ENCODE data around the gene CCNF.
"Not testable (repeated sequence)": the region's sequence is repeated elsewhere in the genome, so short reads cannot be mapped to it uniquely, and the experiment has no call there.

Gene CCNF, protein sequence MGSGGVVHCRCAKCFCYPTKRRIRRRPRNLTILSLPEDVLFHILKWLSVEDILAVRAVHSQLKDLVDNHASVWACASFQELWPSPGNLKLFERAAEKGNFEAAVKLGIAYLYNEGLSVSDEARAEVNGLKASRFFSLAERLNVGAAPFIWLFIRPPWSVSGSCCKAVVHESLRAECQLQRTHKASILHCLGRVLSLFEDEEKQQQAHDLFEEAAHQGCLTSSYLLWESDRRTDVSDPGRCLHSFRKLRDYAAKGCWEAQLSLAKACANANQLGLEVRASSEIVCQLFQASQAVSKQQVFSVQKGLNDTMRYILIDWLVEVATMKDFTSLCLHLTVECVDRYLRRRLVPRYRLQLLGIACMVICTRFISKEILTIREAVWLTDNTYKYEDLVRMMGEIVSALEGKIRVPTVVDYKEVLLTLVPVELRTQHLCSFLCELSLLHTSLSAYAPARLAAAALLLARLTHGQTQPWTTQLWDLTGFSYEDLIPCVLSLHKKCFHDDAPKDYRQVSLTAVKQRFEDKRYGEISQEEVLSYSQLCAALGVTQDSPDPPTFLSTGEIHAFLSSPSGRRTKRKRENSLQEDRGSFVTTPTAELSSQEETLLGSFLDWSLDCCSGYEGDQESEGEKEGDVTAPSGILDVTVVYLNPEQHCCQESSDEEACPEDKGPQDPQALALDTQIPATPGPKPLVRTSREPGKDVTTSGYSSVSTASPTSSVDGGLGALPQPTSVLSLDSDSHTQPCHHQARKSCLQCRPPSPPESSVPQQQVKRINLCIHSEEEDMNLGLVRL
- 3.1 to 8.0 reads per million in 2 donors for total RNA-seq

DNA sequence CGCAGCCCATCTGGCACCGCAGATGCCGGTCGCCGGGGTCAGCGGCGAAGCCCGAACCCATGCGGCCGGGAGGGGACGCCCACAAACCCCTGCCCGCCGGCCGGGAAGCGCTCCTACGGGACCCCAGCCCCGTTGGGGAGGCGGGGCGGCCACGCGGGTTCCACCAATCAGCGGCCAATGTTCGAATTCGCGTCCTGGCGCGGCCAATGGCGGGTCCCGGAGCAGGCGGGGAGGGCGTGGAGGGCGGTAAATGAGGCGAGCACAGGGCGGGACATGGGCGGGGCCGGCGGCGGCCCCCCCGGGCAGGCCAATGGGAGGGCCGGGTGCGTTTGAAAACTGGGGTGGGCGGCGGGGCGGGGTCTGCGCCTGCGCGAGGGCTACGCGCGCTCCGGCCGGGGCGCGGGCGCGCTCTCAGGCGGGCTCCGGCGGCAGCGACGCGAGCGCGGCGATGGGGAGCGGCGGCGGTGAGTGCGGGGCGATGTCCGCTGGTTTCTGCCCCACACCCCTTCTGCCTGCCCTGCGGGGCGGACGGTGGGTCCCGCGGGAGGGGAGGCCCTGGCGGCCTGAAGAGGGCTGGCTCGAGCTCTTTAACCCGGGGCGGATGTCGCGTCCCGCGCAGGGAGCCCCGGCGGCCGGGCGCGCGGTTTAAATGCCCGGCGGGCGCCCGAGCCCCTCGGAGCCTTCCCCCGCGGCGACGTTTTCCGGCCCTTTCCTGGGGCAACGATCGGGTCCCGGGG lies at the start of gene CCNF:
Gene CCNF (plus strand): TSS at position 414 of the 737 bp plus-strand sequence. CDS start 35 bp downstream, at position 449.
- peak; percentile 84 to 98 (median 97) for DNase-seq

DNA sequence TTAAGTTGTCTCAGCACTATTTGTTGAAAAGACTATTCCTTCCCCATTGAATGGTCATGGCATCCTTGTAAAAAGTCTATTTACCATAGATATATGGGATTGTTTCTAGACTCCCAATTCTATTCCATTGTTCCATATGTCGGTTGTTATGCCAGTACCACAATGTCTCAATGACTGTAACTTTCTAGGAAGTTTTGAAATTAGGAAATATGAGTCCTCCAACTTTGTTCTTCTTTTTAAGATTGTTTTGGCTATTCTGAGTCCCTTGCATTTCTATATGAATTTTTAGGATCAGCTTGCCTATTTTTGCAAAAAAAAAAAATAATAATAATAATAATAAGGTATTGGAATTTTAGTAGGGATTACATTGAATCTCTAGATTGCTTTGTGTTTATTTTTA lies 45.7 kb upstream of the CCNF start:
- DNase-seq: no peak

DNA sequence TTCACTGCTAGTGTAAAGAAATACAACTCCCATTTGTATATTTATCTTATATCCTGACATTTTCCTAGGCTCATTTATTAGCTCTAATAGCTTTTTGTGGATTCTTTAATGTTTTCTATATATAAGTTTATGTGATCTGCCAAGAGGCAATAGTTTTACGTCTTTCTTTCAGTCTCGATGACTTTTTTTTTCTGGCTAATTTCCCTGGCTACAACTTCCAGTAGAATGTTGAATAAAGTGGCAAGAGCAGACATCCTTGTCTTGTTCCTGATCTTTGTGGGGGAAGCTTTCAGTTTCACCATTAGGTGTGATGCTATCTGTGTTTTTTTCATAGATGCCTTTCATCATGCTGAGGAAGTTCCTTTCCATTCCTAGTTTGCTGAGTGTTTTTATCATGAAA lies 44.8 kb upstream of the CCNF start:
- no peak for DNase-seq

DNA sequence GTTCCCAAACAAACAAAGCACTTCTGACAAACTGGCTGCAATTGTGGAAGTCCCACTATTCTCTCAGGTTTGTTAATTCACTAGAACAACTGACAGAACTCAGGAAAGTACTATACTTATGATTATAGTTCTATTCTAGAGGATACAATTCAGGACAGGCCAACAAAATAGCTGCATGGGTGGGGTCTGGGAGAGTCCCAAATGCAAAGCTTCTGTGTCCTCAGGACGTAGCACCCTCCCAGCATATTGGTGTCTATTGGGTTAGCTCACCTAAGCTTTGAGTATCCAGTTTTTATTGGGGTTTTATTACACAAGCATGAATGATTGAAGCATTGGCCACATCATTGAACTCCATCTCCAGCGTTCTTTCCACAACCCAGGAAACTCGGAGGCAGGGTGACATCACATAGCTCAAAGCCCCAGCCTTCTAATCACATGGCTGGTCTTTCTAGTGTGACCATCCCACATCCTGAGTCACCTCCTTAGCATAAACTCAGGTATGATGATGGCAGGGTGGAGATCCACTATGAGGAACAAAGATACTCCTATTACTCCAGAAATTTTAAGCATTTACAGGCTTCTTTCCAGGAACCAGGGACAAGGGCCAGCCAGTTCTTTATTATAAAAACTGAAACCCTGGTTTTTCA lies 43.9 kb upstream of the CCNF start:
- no peak for DNase-seq

DNA sequence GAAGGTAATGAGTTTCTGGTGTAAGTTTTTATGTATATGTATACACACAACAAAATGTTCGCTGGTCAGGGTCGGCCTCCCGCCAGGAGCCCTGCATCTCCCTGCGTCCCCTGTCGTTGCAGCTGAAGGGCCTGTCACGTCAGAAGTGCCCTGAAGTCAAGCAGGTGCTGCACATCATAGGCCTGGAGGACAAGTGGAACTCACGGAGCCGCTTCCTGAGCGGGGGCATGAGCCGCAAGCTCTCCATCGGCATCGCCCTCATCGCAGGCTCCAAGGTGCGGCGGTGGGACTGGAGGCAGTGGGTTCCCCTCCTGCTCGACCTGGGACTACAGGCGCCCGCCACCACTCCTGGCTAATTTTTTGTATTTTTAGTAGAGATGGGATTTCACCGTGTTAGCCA lies 43.3 kb upstream of the CCNF start:
- not testable (repeated sequence) for DNase-seq

DNA sequence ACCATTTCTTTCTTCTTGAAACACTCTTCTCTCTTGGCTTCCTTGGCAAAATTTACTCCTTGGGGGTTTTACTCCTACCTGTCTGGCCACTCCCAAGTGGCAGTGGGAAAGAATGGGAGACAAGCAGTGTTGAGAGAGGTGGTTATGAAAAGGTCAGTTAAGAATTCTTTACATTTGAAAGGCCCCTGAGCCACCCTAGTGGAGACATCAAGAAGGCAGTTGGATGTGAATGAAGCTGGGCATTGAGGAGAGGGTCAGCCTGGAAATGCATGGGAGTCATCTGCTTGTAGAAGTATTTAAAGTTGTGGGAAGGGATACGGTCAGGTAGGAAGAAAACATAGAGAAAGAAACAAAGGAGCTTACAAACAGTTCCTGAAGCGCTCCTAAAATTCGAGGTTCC lies 42.3 kb upstream of the CCNF start:
- no peak for DNase-seq

DNA sequence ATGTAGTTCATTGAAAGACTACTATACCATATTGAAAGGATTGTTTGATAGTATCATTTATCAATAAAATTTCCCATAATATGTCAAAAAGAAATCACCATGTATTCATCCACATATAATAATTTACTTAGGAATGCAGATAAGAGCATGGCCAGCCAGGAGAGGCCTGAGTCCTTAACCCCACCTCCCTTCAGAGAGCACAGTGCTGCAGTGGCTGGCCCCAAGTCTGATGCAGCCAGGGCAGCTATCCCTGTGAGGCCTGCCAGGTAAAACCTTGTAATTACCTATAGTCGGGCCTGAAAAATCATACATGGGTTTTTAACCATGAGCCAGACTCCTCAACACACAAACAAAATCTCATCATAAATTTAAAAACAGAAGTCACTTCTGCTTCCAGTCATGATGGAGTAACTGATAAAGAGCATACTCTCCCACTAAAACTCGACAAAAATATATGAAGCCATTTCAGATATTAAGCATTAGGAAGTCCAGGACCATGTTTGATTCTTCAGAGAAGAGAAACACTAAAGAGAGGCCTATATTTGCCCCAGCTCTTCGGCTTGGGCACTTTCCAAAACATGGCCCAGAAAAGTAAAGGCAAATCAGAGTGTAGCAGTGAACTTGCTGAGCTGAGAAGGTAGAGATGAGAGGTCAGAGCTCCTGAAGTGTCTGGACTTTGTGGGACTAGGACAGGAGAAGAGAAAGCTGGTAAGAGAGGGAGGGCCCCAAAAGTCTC lies 40.9 kb upstream of the CCNF start:
- no peak for DNase-seq

DNA sequence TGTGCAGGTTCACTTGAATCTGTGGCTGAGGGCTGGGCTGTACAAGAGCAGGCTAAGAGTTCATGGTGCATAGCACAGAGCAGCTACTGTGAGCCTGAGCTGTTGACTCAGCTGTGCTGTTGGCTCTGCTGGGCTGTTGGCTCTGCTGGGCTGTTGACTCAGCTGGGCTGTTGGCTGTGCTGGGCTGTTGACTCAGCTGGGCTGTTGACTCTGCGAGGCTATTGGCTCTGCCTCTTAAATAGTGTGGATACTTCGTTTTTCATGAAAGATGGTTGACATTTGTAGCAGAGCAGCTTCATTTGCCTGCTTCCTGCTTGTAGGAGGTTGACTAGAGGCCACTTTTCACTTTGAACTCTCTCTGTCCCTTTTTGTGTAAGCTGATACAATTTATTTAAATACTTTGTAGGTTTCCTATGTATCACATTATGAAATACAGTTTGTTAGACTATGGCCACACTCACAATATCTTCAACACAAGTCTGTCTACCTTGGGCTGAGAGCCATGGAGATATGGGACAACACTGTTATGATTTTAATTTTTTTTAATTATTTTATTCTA lies 40.3 kb upstream of the CCNF start:
- no peak for DNase-seq

DNA sequence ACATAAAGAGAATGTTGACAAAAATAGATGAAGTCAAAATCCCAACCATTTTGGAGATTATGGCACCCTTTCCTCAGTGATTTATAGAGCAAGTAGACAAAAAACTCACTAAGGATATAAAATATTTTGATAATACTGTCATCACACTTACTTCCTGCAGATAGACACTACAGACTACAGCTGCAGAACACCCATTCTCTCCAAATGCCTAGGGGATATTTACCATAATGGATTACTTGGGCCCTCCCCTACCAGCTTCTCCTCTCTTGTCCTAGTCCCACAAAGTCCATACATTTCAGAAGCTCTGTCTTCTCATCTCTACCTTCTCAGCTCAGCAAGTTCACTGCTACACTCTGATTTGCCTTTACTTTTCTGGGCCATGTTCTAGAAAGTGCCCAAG lies 37.2 kb upstream of the CCNF start:
- DNase-seq: no peak

DNA sequence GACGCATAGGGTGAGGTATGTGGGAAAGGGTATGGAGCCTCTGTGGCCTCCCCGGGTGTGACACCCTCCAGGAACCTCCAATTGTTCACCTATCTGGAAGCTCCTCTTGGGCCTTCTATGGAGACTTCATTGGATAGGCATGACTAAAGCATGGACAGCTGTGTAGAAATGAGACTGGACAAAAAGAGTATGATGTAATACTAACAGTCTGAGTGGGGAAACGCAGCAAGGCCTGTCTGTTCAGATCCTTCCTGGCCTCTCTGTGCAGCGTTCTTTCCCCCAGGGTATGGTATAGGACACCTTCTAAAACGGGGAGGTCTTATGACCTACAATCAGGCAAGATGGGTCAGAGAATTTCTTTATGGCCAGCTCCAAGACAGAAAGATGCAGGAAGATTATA lies 30.7 kb upstream of the CCNF start:
- DNase-seq: no peak

DNA sequence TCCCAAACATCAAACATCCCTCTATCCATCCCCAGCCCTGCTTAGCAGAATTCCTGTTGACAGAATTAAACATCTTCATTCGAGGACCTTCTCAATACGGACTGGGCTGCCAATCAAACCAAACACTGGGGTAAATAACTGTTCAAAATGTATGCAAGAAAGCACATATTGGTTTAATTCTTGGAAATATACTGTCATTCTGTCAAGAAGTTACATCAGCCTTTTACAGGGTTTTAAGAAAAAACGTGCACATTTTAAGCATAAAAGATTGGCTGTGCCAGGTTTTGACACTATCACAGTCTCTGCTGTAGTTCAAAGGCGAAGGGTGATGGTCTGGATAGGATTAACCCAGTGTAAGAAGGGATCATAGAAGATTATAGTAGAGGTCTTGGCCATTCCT lies 25.1 kb upstream of the CCNF start:
- DNase-seq: no peak

DNA sequence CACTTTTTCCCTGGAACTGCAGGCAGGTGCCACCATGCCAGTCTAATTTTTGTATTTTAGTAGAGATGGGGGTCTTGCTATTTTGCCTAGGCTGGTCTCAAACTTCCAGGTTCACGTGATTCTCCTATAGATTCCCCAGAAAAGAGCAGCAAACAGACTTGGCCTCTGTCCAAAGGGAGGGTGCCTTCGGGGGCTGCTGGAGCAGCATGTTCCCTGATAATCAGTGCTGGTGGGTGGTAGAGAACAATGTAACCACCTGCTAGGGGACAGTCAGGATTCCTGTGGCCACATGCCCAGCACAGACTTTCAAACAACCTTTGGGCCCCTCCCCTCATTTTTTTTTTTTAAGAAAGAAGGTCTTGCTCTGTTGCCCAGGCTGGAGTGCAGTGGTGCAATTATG lies 14.2 kb upstream of the CCNF start:
- DNase-seq: no peak

DNA sequence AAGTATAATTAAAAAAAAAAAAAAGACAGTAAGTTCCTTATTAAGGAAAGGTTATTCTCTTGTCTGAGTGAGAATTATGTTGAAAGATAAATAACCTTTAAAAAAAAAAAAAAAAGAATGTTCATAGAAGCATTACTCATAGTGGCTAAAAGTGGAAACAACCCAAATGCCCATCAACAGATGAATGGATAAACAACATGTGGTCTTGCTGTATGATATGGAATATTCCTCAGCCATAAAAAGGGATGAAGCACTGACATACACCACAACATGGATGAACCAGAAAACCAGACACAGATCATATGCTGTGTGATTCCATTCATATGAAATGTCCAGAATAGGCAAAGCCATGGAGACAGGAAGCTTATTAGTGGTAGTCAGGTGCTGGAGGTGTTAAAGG lies 9.2 kb upstream of the CCNF start:
- no peak for DNase-seq

DNA sequence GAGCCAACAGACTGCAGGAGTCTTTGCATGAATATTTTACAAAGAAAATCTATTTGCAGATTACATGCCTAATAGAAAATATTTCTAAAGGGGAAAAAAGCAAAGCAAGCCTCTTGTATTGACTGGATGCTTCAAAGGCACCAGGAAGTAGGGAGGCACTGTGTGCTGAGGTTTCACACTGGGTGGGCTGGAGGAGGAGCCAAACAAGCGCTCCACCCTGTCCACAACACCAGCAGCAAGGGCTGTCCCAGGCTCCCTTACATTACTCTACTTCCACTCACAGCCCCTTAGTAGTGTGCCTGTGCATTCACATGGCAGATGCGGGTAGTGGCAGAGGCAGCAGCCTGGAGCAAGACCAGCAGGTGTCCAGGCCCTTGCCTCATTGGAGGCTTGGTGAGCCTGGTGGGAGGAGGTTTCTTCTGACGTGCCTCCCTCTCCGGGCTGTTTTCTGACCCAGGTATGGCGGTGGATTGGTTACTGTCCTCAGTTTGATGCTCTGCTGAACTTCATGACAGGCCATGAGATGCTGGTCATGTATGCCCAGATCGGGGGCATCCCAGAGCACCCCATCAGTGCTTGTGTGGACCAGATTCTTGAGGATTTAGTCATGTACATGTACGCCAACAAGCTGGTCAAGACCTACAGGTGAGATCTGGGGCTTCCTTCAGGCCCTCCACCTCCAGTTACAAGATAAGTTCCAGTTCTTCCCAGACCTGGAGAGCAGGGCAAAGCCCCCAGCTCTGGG lies 7.0 kb upstream of the CCNF start:
- DNase-seq: no peak

DNA sequence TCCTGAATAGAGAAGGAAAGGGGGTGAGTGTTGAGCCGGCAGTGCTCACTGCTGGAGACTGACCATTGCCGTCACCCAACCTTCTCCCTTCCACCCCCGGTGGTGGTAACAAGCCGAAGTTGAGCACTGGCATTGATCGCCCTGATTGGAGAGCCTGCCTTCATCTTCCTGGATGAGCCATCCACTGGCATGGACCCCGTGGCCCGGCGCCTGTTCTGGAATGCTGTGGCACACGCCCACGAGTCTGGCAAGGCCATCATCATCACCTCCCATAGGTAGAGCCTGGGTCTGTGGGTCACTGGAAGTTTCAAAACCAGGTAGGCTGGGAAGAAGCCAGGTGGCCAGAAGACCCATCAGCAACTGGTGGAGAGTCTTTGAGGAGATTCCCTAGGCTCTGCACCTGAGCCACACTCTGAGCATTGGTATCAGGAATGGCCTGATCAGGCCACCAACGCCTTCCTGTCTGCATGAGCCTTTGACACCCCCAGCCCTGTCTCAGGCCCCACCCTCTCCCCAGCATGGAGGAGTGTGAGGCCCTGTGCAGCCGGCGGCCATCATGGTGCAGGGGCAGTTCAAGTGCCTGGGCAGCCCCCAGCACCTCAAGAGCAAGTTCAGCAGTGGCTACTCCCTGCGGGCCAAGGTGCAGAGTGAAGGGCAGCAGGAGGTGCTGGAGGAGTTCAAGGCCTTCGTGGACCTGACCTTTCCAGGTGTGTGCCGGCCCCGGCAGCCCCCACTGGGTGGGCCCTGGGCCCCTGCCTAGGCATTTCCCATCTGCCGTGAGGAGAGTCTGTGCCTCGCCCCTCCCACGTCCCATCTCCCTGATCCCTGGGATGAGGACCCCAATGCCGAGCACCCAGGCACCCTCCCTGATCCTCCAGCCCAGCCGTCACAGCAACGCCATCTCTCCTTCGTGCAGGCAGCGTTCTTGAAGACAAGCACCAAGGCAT lies 4.9 kb upstream of the CCNF start:
- no peak for DNase-seq

DNA sequence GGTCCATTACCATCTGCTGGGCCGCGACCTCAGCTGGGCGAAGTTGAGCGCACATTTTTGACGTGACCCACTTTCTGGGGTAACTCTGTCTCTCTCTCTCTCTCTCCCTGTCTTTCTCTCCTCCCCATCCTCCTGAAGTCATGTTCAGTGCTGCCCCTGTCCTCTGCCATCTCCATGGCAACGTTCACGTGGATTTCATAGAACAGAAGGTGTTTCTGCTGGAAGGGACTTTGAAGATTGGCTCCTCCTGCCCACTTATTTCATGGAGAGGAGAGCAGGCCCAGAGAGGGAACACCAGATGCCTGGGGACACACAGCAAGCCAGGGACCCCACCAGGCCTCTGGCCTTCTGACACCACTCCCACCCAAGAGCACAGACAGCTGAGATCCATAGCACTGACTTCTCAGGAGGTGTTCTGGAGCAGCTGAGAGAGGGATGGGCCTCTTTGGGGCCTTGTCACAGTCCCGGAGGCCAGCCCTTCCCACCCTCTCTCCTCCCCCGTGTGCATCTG lies 4.2 kb upstream of the CCNF start:
- DNase-seq: no peak

DNA sequence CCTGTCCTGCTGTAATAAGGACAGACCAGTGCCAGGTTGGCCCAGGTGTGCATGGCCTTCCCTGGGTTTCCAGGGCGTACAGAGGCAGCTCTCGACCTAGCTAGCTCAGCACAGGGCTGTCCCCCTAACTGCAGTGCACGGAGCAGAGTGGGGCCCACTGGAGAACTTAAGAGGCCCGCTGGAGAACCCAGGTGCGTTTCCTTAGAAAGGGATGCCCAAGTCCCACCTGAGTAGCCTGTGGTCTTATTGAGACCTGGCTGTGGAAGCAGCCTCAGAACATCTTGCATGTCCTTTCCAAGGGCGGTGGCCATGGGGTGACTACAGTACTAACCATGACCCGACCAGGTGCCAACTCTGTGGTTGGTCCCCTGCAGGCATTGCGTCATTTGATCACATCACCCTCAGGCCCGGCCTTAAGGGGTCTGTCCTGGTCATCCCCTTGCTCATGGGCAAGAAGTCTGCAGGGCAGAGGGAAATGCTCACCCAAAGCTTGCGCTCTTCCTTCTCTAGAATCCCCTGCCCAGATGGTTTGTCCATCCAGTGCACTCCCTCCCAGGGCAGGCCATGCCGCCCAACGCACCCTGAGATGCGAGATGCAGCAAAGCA lies 3.3 kb upstream of the CCNF start:
- DNase-seq: no peak

DNA sequence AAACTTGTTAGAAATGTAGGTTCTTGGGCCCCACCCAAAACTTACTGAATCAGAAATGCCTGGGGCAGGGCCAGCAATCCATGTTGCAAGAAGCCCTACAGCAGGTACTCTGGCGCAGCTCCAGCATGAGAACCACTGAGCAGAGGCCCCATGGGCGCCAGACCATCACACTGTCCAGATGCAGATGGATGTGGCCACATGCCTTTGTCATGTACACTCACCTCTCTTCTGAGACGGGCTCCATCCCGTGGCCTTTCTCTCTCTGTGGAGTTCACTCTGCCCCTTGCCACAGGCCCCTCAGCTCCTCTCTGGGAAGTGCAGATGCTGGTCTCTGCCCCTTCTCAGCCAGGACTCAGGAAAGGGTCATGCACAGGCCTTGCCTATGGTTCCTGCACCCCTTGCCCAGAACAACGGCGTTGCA lies 2.3 kb upstream of the CCNF start:
- no peak for DNase-seq

DNA sequence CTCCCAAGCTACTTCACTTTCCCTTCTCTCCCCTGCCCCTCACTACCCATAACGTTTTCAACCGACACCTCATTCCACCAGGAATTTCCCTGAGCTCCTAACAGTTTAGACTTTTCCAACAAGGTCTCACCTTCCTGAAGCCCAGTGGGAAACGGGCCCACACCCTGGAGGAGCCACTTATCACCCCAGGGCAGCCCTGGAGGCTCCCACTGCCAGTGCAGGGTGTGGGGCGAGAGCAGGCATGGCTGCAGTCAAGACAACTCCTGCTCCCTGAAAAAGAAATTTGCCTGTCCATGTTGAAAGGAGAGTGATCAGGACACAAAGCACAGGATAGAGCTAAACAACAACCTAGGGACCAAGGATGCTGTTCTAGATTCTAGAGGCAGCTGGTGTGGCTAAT lies 1.7 kb upstream of the CCNF start:
- no peak for DNase-seq
